ENCODE measurements around the gene STAP1. TPM values are rescaled to one million over a fixed set of nuclear protein-coding genes. Genes with fewer than 3 reads are reported as not detected.

STAP1 gene
- total and polyA plus RNA-seq, 9 donors, result 0.04 to 0.18 (median 0.12) TPM; not detected in 3

GRCh38 chr4:67576538-67576937 lies 18.0 kb downstream of the STAP1 start:
- DNase-seq, result no peak
- Histone ChIP-seq H3K27ac (ENCODE audit: low read length) (no peak overlapping the region), H3K4me3 (ENCODE audit: low read length) (no peak overlapping the region), H3K36me3 (ENCODE audit: control insufficient read depth, insufficient read depth, low read length) (no peaks in the 10 kb centered on the region), H3K27me3 (ENCODE audit: control insufficient read depth, insufficient read depth, low read length) (no peaks in the 10 kb centered on the region), H3K4me1 (ENCODE audit: control insufficient read depth, insufficient read depth, low read length) (no peaks in the 10 kb centered on the region), H3K9me3 (replicated peaks; ENCODE audit: control insufficient read depth, low read depth, low read length) (no peaks in the 10 kb centered on the region)
- no CpG with 5 or more reads among the region's 1 CpG for WGBS (ENCODE audit: insufficient coverage)

GRCh38 chr4:67580577-67580976 lies 22.1 kb downstream of the STAP1 start:
- no peaks in the 10 kb centered on the region for H3K36me3 ChIP-seq (ENCODE audit: control insufficient read depth, insufficient read depth, low read length)
- H3K4me1 ChIP-seq (ENCODE audit: control insufficient read depth, insufficient read depth, low read length), result no peaks in the 10 kb centered on the region
- H3K27ac ChIP-seq (ENCODE audit: low read length), result no peak overlapping the region
- no peaks in the 10 kb centered on the region for H3K9me3 ChIP-seq (replicated peaks; ENCODE audit: control insufficient read depth, low read depth, low read length)
- no peaks in the 10 kb centered on the region for H3K27me3 ChIP-seq (ENCODE audit: control insufficient read depth, insufficient read depth, low read length)
- no CpG with 5 or more reads among the region's 3 CpGs for WGBS (ENCODE audit: insufficient coverage)
- DNase-seq, result no peak
- no peak overlapping the region for H3K4me3 ChIP-seq (ENCODE audit: low read length)

- Histone ChIP-seq H3K27me3 (ENCODE audit: control insufficient read depth, insufficient read depth, low read length) (no peaks in the 10 kb centered on the region), H3K4me3 (ENCODE audit: low read length) (no peak overlapping the region), H3K9me3 (replicated peaks; ENCODE audit: control insufficient read depth, low read depth, low read length) (no peaks in the 10 kb centered on the region), H3K27ac (ENCODE audit: low read length) (no peak overlapping the region), H3K4me1 (ENCODE audit: control insufficient read depth, insufficient read depth, low read length) (no peaks in the 10 kb centered on the region), H3K36me3 (ENCODE audit: control insufficient read depth, insufficient read depth, low read length) (no peaks in the 10 kb centered on the region)
- no peak for DNase-seq
- WGBS (ENCODE audit: insufficient coverage), result 78% methylated on average over 2 of the region's 8 CpGs
These were observed 22.8 kb downstream of the STAP1 start for GRCh38 chr4:67581208-67581857.

GRCh38 chr4:67581913-67582312 lies 23.4 kb downstream of the STAP1 start:
- WGBS (ENCODE audit: insufficient coverage), result no CpG with 5 or more reads among the region's 2 CpGs
- H3K4me1 ChIP-seq (ENCODE audit: control insufficient read depth, insufficient read depth, low read length), result no peaks in the 10 kb centered on the region
- no peak overlapping the region for H3K27ac ChIP-seq (ENCODE audit: low read length)
- DNase-seq, result no peak
- no peaks in the 10 kb centered on the region for H3K9me3 ChIP-seq (replicated peaks; ENCODE audit: control insufficient read depth, low read depth, low read length)
- no peak overlapping the region for H3K4me3 ChIP-seq (ENCODE audit: low read length)
- no peaks in the 10 kb centered on the region for H3K27me3 ChIP-seq (ENCODE audit: control insufficient read depth, insufficient read depth, low read length)
- no peaks in the 10 kb centered on the region for H3K36me3 ChIP-seq (ENCODE audit: control insufficient read depth, insufficient read depth, low read length)

DNA sequence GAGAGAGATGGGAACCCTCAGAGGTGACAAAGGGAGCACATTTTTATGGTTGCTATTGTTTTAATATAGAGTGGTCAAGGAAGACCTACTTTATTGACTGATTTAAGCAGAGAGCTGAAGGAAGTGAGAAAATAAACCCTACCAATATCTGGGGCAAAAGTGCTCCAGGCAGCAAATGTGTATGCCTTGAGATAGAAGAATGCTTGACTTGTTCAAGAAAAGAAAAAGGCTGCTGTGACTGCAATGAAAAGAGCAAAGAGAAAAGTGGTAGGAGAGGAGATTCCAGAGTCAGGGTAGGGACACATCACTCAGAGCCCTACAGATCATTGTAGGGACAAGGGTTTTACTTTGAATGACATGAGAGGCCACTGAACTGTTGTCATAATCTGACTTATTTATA lies 26.0 kb downstream of the STAP1 start:
- no peak overlapping the region for H3K4me3 ChIP-seq (ENCODE audit: low read length)
- DNase-seq, result no peak
- H3K4me1 ChIP-seq (ENCODE audit: control insufficient read depth, insufficient read depth, low read length), result no peaks in the 10 kb centered on the region
- no peaks in the 10 kb centered on the region for H3K9me3 ChIP-seq (replicated peaks; ENCODE audit: control insufficient read depth, low read depth, low read length)
- H3K27ac ChIP-seq (ENCODE audit: low read length), result no peak overlapping the region
- H3K27me3 ChIP-seq (ENCODE audit: control insufficient read depth, insufficient read depth, low read length), result no peaks in the 10 kb centered on the region
- no peaks in the 10 kb centered on the region for H3K36me3 ChIP-seq (ENCODE audit: control insufficient read depth, insufficient read depth, low read length)

- Histone ChIP-seq H3K27me3 (ENCODE audit: control insufficient read depth, insufficient read depth, low read length) (no peaks in the 10 kb centered on the region), H3K4me3 (ENCODE audit: low read length) (no peak overlapping the region), H3K9me3 (replicated peaks; ENCODE audit: control insufficient read depth, low read depth, low read length) (no peaks in the 10 kb centered on the region), H3K27ac (ENCODE audit: low read length) (no peak overlapping the region), H3K4me1 (ENCODE audit: control insufficient read depth, insufficient read depth, low read length) (no peaks in the 10 kb centered on the region), H3K36me3 (ENCODE audit: control insufficient read depth, insufficient read depth, low read length) (no peaks in the 10 kb centered on the region)
- DNase-seq, result no peak
- no CpG with 5 or more reads among the region's 3 CpGs for WGBS (ENCODE audit: insufficient coverage)
These were observed 28.6 kb downstream of the STAP1 start for GRCh38 chr4:67587156-67587555.

- Histone ChIP-seq H3K4me1 (ENCODE audit: control insufficient read depth, insufficient read depth, low read length) (no peaks in the 10 kb centered on the region), H3K9me3 (replicated peaks; ENCODE audit: control insufficient read depth, low read depth, low read length) (no peaks in the 10 kb centered on the region), H3K27ac (ENCODE audit: low read length) (no peak overlapping the region), H3K27me3 (ENCODE audit: control insufficient read depth, insufficient read depth, low read length) (no peaks in the 10 kb centered on the region), H3K36me3 (ENCODE audit: control insufficient read depth, insufficient read depth, low read length) (no peaks in the 10 kb centered on the region), H3K4me3 (ENCODE audit: low read length) (no peak overlapping the region)
- WGBS (ENCODE audit: insufficient coverage), result 72% methylated on average over 2 of the region's 2 CpGs
- no peak for DNase-seq
These were observed 35.2 kb downstream of the STAP1 start for GRCh38 chr4:67593741-67594175.

DNA sequence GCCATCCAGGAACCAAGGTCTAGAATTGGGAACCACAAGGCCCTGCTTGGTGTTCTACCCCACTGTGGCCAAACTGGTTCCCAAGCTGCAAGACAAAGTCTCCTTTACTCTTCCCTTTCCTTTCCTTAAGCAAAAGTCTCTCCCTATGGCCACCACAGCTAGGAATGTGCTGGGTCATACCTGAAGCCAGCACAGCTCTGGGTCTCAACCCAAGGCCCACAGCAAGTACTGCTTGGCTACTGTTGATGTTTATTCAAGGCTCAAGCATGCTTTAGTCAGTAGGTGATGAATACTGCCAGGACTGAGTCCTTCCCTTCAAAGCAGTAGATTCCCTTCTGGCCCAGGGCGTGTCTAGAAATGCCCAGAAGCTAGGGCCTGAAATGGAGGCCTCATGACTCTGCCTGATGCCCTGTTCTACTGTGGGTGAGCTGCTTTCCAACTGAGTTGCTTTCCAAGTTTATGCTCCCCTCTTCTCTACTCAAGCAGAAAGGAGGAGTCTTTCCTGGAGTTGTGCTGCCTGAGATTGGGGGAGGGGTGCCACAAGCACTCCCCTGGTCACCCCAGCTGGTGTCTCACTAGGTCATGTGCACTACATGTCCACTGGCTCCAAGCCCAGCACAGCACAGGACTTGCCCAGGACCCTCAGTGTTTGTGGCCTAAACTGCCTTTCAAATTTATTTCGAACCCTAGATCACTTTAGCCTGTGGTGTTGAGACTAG lies 44.9 kb downstream of the STAP1 start:
- Histone ChIP-seq H3K9me3 (replicated peaks; ENCODE audit: control insufficient read depth, low read depth, low read length) (no peaks in the 10 kb centered on the region), H3K27ac (ENCODE audit: low read length) (no peak overlapping the region), H3K4me1 (ENCODE audit: control insufficient read depth, insufficient read depth, low read length) (no peaks in the 10 kb centered on the region), H3K4me3 (ENCODE audit: low read length) (no peak overlapping the region), H3K36me3 (ENCODE audit: control insufficient read depth, insufficient read depth, low read length) (no peaks in the 10 kb centered on the region), H3K27me3 (ENCODE audit: control insufficient read depth, insufficient read depth, low read length) (no peaks in the 10 kb centered on the region)
- no peak for DNase-seq
- 100% methylated on average over 1 of the region's 2 CpGs for WGBS (ENCODE audit: insufficient coverage)

DNA sequence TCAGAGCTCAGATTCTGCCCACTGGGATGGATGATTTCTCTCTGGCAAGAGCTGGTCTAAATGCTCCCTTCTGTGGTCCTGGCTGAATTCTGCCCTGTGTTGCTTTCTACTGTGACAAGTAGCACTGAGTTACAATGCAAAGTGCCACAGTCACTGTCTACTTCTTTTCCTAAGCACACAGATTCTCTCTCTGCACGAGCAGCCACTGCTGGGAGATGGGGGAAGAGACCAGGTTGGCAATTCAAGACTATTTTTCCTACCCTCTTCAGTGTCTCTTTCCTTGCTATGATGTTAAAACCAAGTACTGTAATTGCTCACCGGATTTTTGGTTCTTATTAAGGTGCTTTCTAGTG lies 45.5 kb downstream of the STAP1 start:
- no peak overlapping the region for H3K4me3 ChIP-seq (ENCODE audit: low read length)
- H3K36me3 ChIP-seq (ENCODE audit: control insufficient read depth, insufficient read depth, low read length), result no peaks in the 10 kb centered on the region
- WGBS (ENCODE audit: insufficient coverage), result no CpG with 5 or more reads among the region's 2 CpGs
- H3K27me3 ChIP-seq (ENCODE audit: control insufficient read depth, insufficient read depth, low read length), result no peaks in the 10 kb centered on the region
- H3K4me1 ChIP-seq (ENCODE audit: control insufficient read depth, insufficient read depth, low read length), result no peaks in the 10 kb centered on the region
- no peak overlapping the region for H3K27ac ChIP-seq (ENCODE audit: low read length)
- no peaks in the 10 kb centered on the region for H3K9me3 ChIP-seq (replicated peaks; ENCODE audit: control insufficient read depth, low read depth, low read length)
- DNase-seq, result no peak

DNA sequence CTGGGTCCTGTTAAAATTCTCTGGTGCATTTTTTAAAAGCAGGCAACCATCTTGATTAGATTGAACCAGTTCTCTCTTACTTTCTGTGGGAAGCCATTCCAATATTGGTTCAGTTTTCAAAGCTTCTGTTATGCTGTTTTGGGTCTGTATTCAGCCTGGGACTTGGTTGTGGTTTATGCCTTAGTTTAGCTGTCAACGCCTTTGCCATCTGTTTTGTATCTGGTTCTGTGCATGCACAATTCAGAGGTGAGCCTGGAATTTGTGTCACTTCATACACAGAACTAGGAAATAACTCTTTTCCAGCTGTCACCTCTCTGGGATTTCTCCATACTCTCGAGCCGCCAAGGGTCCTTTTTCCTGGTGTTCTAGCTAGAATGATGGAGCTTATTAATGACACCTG lies 46.2 kb downstream of the STAP1 start:
- H3K4me1 ChIP-seq (ENCODE audit: control insufficient read depth, insufficient read depth, low read length), result no peaks in the 10 kb centered on the region
- peak; percentile 4 for DNase-seq
- no peaks in the 10 kb centered on the region for H3K9me3 ChIP-seq (replicated peaks; ENCODE audit: control insufficient read depth, low read depth, low read length)
- H3K27ac ChIP-seq (ENCODE audit: low read length), result no peak overlapping the region
- no peaks in the 10 kb centered on the region for H3K27me3 ChIP-seq (ENCODE audit: control insufficient read depth, insufficient read depth, low read length)
- no peak overlapping the region for H3K4me3 ChIP-seq (ENCODE audit: low read length)
- no peaks in the 10 kb centered on the region for H3K36me3 ChIP-seq (ENCODE audit: control insufficient read depth, insufficient read depth, low read length)
- WGBS (ENCODE audit: insufficient coverage), result no CpG with 5 or more reads among the region's 3 CpGs

Data from muscle of leg (tissue), 11 donors.